H1 (cell line): Measurements from ENCODE around the gene MCUB. TPM values are rescaled to one million over a fixed set of nuclear protein-coding genes. Genes with fewer than 3 reads are reported as not detected.

Experiments
- HDAC6 ChIP-seq: IDR thresholded peaks from one replicate; pipeline ENCODE4 v1.7.1; 2012; ENCODE audit warnings: low read depth, mild to moderate bottlenecking, inconsistent platforms, low read length, moderate library complexity
- SP4 ChIP-seq: IDR thresholded peaks from 2 replicates; pipeline ENCODE4 v1.6.1; 2012; ENCODE audit warnings: low read length, inconsistent platforms
- TAF1 ChIP-seq: IDR thresholded peaks from 2 replicates; pipeline ENCODE4 v1.6.1; 2011; ENCODE audit warnings: mild to moderate bottlenecking, low read depth, low read length
- polyA plus RNA-seq, 7 experiments: library from polyadenylated mRNA; depleted of rRNA in 3 of 7; stranded (reverse) in 5 of 7; unstranded in 2 of 7; fragments of >200 nt in 5 of 7; fragments of 200-250 nt in 2 of 7; gene quantifications; 1 replicate in 5 of 7; 2 replicates in 1 of 7; 4 replicates in 1 of 7; pipeline versions ENCODE4 v1.2.1 to v1.2.3, GENCODE V29; 2011 to 2013; ENCODE audit warnings: missing spikeins in 2 of 7, mixed read lengths in 2 of 7
- total RNA-seq: library from RNA; stranded (reverse); fragmentation: NEBNext Ultra II Directional; extraction: Animal tissue kit (Norgen Biotek cat#: 25700); gene quantifications from 2 replicates; pipeline ENCODE4 v1.2.1, GENCODE V29; 2021

The MCUB gene
- total and polyA plus RNA-seq, 2 of the 8 experiments (the other 6 are each of a cell fraction or from before 2014, with no cell fraction given): 15.2 to 19.4 TPM

DNA sequence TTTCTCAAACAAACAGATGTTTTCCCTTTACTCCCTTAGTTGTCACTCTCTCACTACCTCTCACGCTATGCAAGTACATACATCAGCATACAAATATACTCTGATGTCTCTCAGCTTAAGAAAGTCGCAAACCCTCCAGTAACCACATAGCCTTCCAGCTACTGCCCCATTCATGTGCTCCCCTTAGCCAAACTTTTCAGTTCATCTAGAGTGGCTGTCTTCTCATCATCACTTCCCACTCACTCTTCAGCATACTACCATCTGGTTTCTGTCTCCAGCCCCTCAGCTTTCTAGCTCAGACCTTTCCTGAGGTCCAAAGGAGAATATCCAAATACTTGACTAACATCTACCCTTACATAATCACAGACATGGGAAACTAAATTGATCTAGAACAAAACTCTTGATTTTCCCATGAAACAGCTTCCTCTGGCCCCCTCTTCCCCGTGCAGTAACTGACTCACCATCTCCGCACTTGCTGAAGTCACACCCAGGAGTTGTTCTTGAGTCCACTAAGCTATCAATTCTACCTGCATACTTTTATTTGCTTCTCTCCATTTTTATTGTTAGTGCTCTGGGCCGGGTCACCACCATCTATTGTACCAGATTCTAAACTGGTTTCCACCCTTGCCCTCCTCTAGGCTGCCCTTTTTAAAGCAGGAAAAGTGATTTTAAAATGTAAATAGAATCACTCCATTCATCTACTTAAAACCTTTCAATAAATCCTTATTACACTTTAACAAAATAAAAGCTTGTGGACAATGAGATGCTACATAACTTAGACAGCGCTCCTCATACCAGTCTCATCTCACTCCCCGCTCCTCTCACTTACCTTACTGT lies 86.0 kb downstream of the MCUB start (continued):
- TF ChIP-seq SP4: no peak
- TF ChIP-seq TAF1: no peak
- no peak for TF ChIP-seq HDAC6
